Hematopoietic multipotent progenitor cell treated with erythropoietin and hydrocortisone succinate and interleukin-3 and kit ligand, for 6 days (in vitro differentiated cells): ENCODE data around the gene C1QTNF1.

Source experiments
- DNase-seq: peaks from one replicate; pipeline ENCODE4 v3.0.0-alpha.2; 2015

The C1QTNF1 gene

GRCh38 chr17:78993241-78993956 is 30.6 kb upstream of the C1QTNF1 start:
- DNase-seq = peak; percentile 82

GRCh38 chr17:78993981-78994671 is 29.8 kb upstream of the C1QTNF1 start:
- DNase-seq = no peak

GRCh38 chr17:78995022-78995760 is 28.8 kb upstream of the C1QTNF1 start:
- DNase-seq = no peak

- DNase-seq = no peak
Measured at GRCh38 chr17:78995761-78996451, 28.1 kb upstream of the C1QTNF1 start.

- DNase-seq = no peak
Measured at GRCh38 chr17:78996781-78997201, 27.2 kb upstream of the C1QTNF1 start.

- DNase-seq = no peak
Measured at GRCh38 chr17:78997231-78997741, 26.7 kb upstream of the C1QTNF1 start.

- DNase-seq = no peak
Measured at GRCh38 chr17:78997881-78998280, 26.1 kb upstream of the C1QTNF1 start.

GRCh38 chr17:78998311-78999055 is 25.5 kb upstream of the C1QTNF1 start:
- no peak for DNase-seq

GRCh38 chr17:78999056-78999768 is 24.8 kb upstream of the C1QTNF1 start:
- DNase-seq = no peak

- no peak for DNase-seq
Measured at GRCh38 chr17:78999947-79000395, 24.0 kb upstream of the C1QTNF1 start.

GRCh38 chr17:79000396-79001189 is 23.4 kb upstream of the C1QTNF1 start:
- no peak for DNase-seq

- DNase-seq = no peak
Measured at GRCh38 chr17:79001190-79002020, 22.6 kb upstream of the C1QTNF1 start.

GRCh38 chr17:79002291-79002690 is 21.7 kb upstream of the C1QTNF1 start:
- DNase-seq = no peak

GRCh38 chr17:79002796-79003593 is 21.0 kb upstream of the C1QTNF1 start:
- no peak for DNase-seq

GRCh38 chr17:79003661-79004411 is 20.1 kb upstream of the C1QTNF1 start:
- DNase-seq = no peak

GRCh38 chr17:79005063-79005861 is 18.7 kb upstream of the C1QTNF1 start:
- DNase-seq = no peak

GRCh38 chr17:79006046-79006445 is 17.9 kb upstream of the C1QTNF1 start:
- no peak for DNase-seq
